GM23338 (cell line): ENCODE results near the gene IGF1R. TPM values are rescaled to one million over a fixed set of nuclear protein-coding genes. Genes with fewer than 3 reads are reported as not detected.

ENCODE experiments used
- ATAC-seq: fragments of 200-7000 bp; cut with Tn5 transposase; 3 replicates; pipeline ENCODE4 v1.9.1; 2020
- DNase-seq: peaks from one replicate; pipeline ENCODE4 v3.0.0-alpha.2; 2015; ENCODE audit warnings: low spot score
- H2AFZ ChIP-seq: fragments of 200-600 bp; sonication (generic); 2 replicates; pipeline ENCODE4 v1.8.0; 2016; ENCODE audit warnings: antibody characterized with exemption, mild to moderate bottlenecking, moderate library complexity
- H3F3A ChIP-seq: fragments of 200-600 bp; sonication (generic); replicated peaks from 2 replicates; pipeline ENCODE4 v1.8.0; 2017; ENCODE audit warnings: antibody characterized with exemption, mixed run types, low read depth
- H3K27ac ChIP-seq: fragments of 200-600 bp; sonication (generic); 2 replicates; pipeline ENCODE4 v1.6.1; 2016; ENCODE audit warnings: low read depth
- H3K27me3 ChIP-seq: fragments of 200-600 bp; sonication (generic); 2 replicates; pipeline ENCODE4 v1.8.0; 2016; ENCODE audit warnings: mild to moderate bottlenecking, mixed run types, moderate library complexity; ENCODE audit not compliant: insufficient read depth
- H3K36me3 ChIP-seq: fragments of 200-600 bp; sonication (generic); 2 replicates; pipeline ENCODE4 v1.8.0; 2016; ENCODE audit warnings: mild to moderate bottlenecking; ENCODE audit not compliant: insufficient read depth
- H3K4me1 ChIP-seq: fragments of 200-600 bp; sonication (generic); 2 replicates; pipeline ENCODE4 v1.8.0; 2016; ENCODE audit warnings: mild to moderate bottlenecking, moderate library complexity; ENCODE audit not compliant: insufficient read depth
- H3K4me2 ChIP-seq: fragments of 200-600 bp; sonication (generic); 2 replicates; pipeline ENCODE4 v1.7.1; 2017; ENCODE audit warnings: mixed run types
- H3K4me3 ChIP-seq: fragments of 200-600 bp; sonication (generic); 2 replicates; pipeline ENCODE4 v1.6.1; 2016; ENCODE audit warnings: mixed run types
- H3K79me2 ChIP-seq: fragments of 200-600 bp; sonication (generic); replicated peaks from 2 replicates; pipeline ENCODE4 v1.8.0; 2017; ENCODE audit warnings: mild to moderate bottlenecking; ENCODE audit not compliant: insufficient read depth
- H3K9me2 ChIP-seq: fragments of 200-600 bp; sonication (generic); 2 replicates; pipeline ENCODE4 v1.8.0; 2017; ENCODE audit not compliant: insufficient read depth
- H4K20me1 ChIP-seq: fragments of 200-600 bp; sonication (generic); replicated peaks from 2 replicates; pipeline ENCODE4 v1.8.0; 2017; ENCODE audit warnings: mild to moderate bottlenecking; ENCODE audit not compliant: insufficient read depth
- H3K27ac Mint-ChIP-seq: 2 replicates; pipeline ENCODE4 v1.8.0; 2020; ENCODE audit warnings: inconsistent platforms, mild to moderate bottlenecking, moderate library complexity, mixed read lengths
- H3K27me3 Mint-ChIP-seq: 3 replicates; pipeline ENCODE4 v1.8.0; 2022; ENCODE audit warnings: low read depth, mild to moderate bottlenecking, moderate library complexity, mixed read lengths, inconsistent platforms; ENCODE audit not compliant: insufficient read depth, poor library complexity
- H3K36me3 Mint-ChIP-seq: 3 replicates; pipeline ENCODE4 v1.8.0; 2021; ENCODE audit warnings: low read depth, mild to moderate bottlenecking, inconsistent platforms, moderate library complexity, mixed read lengths
- H3K4me1 Mint-ChIP-seq: 3 replicates; pipeline ENCODE4 v1.8.0; 2020; ENCODE audit warnings: mild to moderate bottlenecking, inconsistent platforms, mixed read lengths
- H3K4me3 Mint-ChIP-seq: 3 replicates; pipeline ENCODE4 v1.8.0; 2021; ENCODE audit warnings: moderate library complexity, mild to moderate bottlenecking, inconsistent platforms, mixed read lengths
- H3K9me3 Mint-ChIP-seq: 3 replicates; pipeline ENCODE4 v1.8.0; 2020; ENCODE audit warnings: moderate library complexity, mild to moderate bottlenecking, inconsistent platforms, mixed read lengths
- CREB1 ChIP-seq: fragments of 250-450 bp; sonication (Bioruptor Pico); IDR thresholded peaks from 2 replicates; pipeline ENCODE4 v1.5.0; 2020; ENCODE audit warnings: low read depth, mild to moderate bottlenecking, moderate library complexity
- EZH2 ChIP-seq: fragments of 200-600 bp; sonication (generic); IDR thresholded peaks from one replicate; pipeline ENCODE4 v1.8.0; 2017; ENCODE audit warnings: antibody characterized with exemption, mild to moderate bottlenecking, low read depth; ENCODE audit not compliant: unreplicated experiment
- EZH2phosphoT487 ChIP-seq: fragments of 200-600 bp; sonication (generic); IDR thresholded peaks from one replicate; pipeline ENCODE4 v1.8.1; 2018; ENCODE audit warnings: antibody characterized with exemption; ENCODE audit not compliant: unreplicated experiment
- JUNB ChIP-seq: IDR thresholded peaks from one replicate; pipeline ENCODE4 v1.6.1; 2016; ENCODE audit warnings: antibody characterized with exemption; ENCODE audit not compliant: unreplicated experiment
- NANOG ChIP-seq: IDR thresholded peaks from 2 replicates; pipeline ENCODE4 v1.6.1; 2016; ENCODE audit warnings: antibody characterized with exemption, borderline replicate concordance
- POLR2AphosphoS5 ChIP-seq: IDR thresholded peaks from 2 replicates; pipeline ENCODE4 v1.6.1; 2016; ENCODE audit warnings: antibody characterized with exemption, low read depth
- STAT1 ChIP-seq: IDR thresholded peaks from one replicate; pipeline ENCODE4 v1.6.1; 2016; ENCODE audit warnings: antibody characterized with exemption; ENCODE audit not compliant: unreplicated experiment
- ZNF331 ChIP-seq: fragments of 250-450 bp; sonication (Bioruptor Pico); IDR thresholded peaks from 2 replicates; pipeline ENCODE4 v1.5.0; 2020; ENCODE audit warnings: low read depth, mild to moderate bottlenecking, moderate library complexity
- polyA plus RNA-seq: library from polyadenylated mRNA; unstranded; fragments of >200 nt; fragmentation: Nextera tagmentation; extraction: Ambion mirVana; gene quantifications from 2 replicates; pipeline ENCODE4 v1.2.1, GENCODE V29; 2016
- total RNA-seq: library from RNA; depleted of rRNA; stranded (reverse); fragments of >200 nt; shearing (Covaris generic); gene quantifications from 2 replicates; pipeline ENCODE4 v1.2.3, GENCODE V29; 2014
- TF ChIP-seq, protein P1 (sequence below): fragments of 250-450 bp; sonication (Bioruptor Pico); IDR thresholded peaks from 2 replicates; pipeline ENCODE4 v1.5.0; 2020; ENCODE audit warnings: mild to moderate bottlenecking, moderate library complexity
- TF ChIP-seq, protein P2 (sequence below): IDR thresholded peaks from 2 replicates; pipeline ENCODE4 v1.6.1; 2016; ENCODE audit warnings: antibody characterized with exemption
- TF ChIP-seq, protein P3 (sequence below): IDR thresholded peaks from one replicate; pipeline ENCODE4 v1.6.1; 2018; ENCODE audit warnings: antibody characterized with exemption; ENCODE audit not compliant: unreplicated experiment

IGF1R gene
- total and polyA plus RNA-seq, 2 experiments from 2014 or later, result 20.4 to 92.2 TPM

DNA sequence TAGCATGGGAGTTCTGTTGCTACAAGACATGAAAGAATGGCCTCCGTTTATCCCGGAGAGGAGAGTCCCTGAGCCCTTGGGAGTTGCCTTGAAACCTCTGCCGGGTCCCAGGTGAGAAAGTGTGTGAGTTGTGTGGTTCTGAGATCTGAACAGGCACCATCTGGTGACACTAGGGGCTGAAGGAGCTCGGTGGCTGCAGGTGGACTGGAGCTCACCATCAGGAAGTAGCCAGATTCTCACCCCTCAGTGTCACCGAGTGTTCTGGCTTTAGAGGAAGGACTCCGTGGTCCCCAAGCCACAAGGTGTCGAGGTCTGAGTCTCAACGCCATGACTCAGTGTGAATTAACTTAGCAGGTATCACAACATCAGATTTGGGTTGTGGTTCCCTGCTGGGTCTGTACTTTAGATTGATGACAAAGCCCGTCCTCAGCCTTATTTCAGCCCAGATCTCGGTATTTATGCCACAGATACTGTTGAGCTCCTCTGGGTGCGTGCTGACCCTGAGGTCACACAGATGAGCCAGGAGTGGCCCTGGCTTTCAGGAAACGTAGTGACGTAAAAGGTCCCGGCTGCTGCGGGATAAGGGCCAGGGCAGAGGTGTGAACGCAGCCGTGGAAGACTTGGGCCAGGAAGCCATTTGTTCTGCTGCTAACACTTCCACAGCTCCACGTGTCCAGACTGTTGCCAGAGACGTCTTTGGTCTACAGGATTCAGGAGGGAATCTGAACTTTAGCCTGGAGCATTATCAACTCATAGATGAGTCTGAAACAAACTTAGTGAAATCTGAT is 304.9 kb downstream of the IGF1R start:
- Histone ChIP-seq H3K9me2 (no peaks in the 10 kb centered on the region), H3K27me3 (no peaks in the 10 kb centered on the region), H3K36me3 (peaks cover 2% of the 10 kb centered on the region; the same call in 1 of the 2 replicates), H3K4me1 (no peaks in the 10 kb centered on the region), H4K20me1 (no peaks in the 10 kb centered on the region), H2AFZ (no peak overlapping the region), H3K4me2 (no peak overlapping the region), H3F3A (no peaks in the 10 kb centered on the region), H3K79me2 (no peaks in the 10 kb centered on the region), H3K4me3 (no peak overlapping the region), H3K27ac (0 out of 2 replicates have a peak overlapping the region, but pooled peaks have one; percentile 63)
- Mint-ChIP-seq H3K4me1 (no peaks in the 10 kb centered on the region), H3K36me3 (peaks cover 71% of the 10 kb centered on the region), H3K4me3 (no peak overlapping the region; the same call in 2 of the 3 replicates), H3K27me3 (peaks cover 9% of the 10 kb centered on the region), H3K9me3 (no peaks in the 10 kb centered on the region), H3K27ac (no peak overlapping the region; the same call in 1 of the 2 replicates)
- ATAC-seq (no peak), DNase-seq (no peak)
- TF ChIP-seq NANOG (no peak), CREB1 (no peak), JUNB (no peak), EZH2 (no peak), EZH2phosphoT487 (no peak), ZNF331 (no peak), POLR2AphosphoS5 (no peak), STAT1 (no peak)
- TF ChIP-seq, protein P1, sequence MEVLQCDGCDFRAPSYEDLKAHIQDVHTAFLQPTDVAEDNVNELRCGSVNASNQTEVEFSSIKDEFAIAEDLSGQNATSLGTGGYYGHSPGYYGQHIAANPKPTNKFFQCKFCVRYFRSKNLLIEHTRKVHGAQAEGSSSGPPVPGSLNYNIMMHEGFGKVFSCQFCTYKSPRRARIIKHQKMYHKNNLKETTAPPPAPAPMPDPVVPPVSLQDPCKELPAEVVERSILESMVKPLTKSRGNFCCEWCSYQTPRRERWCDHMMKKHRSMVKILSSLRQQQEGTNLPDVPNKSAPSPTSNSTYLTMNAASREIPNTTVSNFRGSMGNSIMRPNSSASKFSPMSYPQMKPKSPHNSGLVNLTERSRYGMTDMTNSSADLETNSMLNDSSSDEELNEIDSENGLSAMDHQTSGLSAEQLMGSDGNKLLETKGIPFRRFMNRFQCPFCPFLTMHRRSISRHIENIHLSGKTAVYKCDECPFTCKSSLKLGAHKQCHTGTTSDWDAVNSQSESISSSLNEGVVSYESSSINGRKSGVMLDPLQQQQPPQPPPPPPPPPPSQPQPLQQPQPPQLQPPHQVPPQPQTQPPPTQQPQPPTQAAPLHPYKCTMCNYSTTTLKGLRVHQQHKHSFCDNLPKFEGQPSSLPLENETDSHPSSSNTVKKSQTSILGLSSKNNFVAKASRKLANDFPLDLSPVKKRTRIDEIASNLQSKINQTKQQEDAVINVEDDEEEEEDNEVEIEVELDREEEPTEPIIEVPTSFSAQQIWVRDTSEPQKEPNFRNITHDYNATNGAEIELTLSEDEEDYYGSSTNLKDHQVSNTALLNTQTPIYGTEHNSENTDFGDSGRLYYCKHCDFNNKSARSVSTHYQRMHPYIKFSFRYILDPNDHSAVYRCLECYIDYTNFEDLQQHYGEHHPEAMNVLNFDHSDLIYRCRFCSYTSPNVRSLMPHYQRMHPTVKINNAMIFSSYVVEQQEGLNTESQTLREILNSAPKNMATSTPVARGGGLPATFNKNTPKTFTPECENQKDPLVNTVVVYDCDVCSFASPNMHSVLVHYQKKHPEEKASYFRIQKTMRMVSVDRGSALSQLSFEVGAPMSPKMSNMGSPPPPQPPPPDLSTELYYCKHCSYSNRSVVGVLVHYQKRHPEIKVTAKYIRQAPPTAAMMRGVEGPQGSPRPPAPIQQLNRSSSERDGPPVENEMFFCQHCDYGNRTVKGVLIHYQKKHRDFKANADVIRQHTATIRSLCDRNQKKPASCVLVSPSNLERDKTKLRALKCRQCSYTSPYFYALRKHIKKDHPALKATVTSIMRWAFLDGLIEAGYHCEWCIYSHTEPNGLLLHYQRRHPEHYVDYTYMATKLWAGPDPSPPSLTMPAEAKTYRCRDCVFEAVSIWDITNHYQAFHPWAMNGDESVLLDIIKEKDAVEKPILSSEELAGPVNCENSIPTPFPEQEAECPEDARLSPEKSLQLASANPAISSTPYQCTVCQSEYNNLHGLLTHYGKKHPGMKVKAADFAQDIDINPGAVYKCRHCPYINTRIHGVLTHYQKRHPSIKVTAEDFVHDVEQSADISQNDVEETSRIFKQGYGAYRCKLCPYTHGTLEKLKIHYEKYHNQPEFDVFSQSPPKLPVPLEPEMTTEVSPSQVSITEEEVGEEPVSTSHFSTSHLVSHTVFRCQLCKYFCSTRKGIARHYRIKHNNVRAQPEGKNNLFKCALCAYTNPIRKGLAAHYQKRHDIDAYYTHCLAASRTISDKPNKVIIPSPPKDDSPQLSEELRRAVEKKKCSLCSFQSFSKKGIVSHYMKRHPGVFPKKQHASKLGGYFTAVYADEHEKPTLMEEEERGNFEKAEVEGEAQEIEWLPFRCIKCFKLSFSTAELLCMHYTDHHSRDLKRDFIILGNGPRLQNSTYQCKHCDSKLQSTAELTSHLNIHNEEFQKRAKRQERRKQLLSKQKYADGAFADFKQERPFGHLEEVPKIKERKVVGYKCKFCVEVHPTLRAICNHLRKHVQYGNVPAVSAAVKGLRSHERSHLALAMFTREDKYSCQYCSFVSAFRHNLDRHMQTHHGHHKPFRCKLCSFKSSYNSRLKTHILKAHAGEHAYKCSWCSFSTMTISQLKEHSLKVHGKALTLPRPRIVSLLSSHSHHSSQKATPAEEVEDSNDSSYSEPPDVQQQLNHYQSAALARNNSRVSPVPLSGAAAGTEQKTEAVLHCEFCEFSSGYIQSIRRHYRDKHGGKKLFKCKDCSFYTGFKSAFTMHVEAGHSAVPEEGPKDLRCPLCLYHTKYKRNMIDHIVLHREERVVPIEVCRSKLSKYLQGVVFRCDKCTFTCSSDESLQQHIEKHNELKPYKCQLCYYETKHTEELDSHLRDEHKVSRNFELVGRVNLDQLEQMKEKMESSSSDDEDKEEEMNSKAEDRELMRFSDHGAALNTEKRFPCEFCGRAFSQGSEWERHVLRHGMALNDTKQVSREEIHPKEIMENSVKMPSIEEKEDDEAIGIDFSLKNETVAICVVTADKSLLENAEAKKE (CRISPR knock-in tag), result no peak
- TF ChIP-seq, protein P2, sequence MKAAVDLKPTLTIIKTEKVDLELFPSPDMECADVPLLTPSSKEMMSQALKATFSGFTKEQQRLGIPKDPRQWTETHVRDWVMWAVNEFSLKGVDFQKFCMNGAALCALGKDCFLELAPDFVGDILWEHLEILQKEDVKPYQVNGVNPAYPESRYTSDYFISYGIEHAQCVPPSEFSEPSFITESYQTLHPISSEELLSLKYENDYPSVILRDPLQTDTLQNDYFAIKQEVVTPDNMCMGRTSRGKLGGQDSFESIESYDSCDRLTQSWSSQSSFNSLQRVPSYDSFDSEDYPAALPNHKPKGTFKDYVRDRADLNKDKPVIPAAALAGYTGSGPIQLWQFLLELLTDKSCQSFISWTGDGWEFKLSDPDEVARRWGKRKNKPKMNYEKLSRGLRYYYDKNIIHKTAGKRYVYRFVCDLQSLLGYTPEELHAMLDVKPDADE, result no peak
- TF ChIP-seq, protein P3, sequence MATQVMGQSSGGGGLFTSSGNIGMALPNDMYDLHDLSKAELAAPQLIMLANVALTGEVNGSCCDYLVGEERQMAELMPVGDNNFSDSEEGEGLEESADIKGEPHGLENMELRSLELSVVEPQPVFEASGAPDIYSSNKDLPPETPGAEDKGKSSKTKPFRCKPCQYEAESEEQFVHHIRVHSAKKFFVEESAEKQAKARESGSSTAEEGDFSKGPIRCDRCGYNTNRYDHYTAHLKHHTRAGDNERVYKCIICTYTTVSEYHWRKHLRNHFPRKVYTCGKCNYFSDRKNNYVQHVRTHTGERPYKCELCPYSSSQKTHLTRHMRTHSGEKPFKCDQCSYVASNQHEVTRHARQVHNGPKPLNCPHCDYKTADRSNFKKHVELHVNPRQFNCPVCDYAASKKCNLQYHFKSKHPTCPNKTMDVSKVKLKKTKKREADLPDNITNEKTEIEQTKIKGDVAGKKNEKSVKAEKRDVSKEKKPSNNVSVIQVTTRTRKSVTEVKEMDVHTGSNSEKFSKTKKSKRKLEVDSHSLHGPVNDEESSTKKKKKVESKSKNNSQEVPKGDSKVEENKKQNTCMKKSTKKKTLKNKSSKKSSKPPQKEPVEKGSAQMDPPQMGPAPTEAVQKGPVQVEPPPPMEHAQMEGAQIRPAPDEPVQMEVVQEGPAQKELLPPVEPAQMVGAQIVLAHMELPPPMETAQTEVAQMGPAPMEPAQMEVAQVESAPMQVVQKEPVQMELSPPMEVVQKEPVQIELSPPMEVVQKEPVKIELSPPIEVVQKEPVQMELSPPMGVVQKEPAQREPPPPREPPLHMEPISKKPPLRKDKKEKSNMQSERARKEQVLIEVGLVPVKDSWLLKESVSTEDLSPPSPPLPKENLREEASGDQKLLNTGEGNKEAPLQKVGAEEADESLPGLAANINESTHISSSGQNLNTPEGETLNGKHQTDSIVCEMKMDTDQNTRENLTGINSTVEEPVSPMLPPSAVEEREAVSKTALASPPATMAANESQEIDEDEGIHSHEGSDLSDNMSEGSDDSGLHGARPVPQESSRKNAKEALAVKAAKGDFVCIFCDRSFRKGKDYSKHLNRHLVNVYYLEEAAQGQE, result no peak
